Mesenchymal stem cell (in vitro differentiated cells and primary cell): ENCODE data around the gene SF3A1.
A peak's percentile ranks its signal among the peaks of the same experiment; 100 is the strongest.

ENCODE experiments used
- DNase-seq: peaks from one replicate; pipeline ENCODE4 v3.0.0-alpha.2; 2013
- H2AFZ ChIP-seq: one replicate; pipeline ENCODE4 v1.6.1; 2013; ENCODE audit warnings: low read depth, mild to moderate bottlenecking, control low read depth, inconsistent platforms, low read length, moderate library complexity
- H2AK5ac ChIP-seq: 2 replicates; pipeline ENCODE4 v1.6.1; 2013; ENCODE audit warnings: low read length, moderate library complexity, mild to moderate bottlenecking, inconsistent platforms; ENCODE audit not compliant: severe bottlenecking
- H2BK120ac ChIP-seq: one replicate; pipeline ENCODE4 v1.6.1; 2013; ENCODE audit warnings: low read depth, mild to moderate bottlenecking, inconsistent platforms, low read length, moderate library complexity
- H2BK12ac ChIP-seq, 2 experiments: one replicate each; pipeline ENCODE4 v1.6.1; 2013; ENCODE audit warnings: inconsistent platforms in 2 of 2, low read length in 2 of 2, mild to moderate bottlenecking in 2 of 2, moderate library complexity in 2 of 2, control low read depth in 1 of 2
- H2BK15ac ChIP-seq: one replicate; pipeline ENCODE4 v1.6.1; 2013; ENCODE audit warnings: mild to moderate bottlenecking, low read depth, inconsistent platforms; ENCODE audit not compliant: poor library complexity, severe bottlenecking
- H2BK5ac ChIP-seq: 2 replicates; pipeline ENCODE4 v1.6.1; 2013; ENCODE audit warnings: low read depth, mild to moderate bottlenecking, low read length, control low read depth, inconsistent platforms; ENCODE audit not compliant: poor library complexity, severe bottlenecking
- H3K14ac ChIP-seq, 2 experiments: one replicate each; pipeline ENCODE4 v1.6.1; 2013; ENCODE audit warnings: inconsistent platforms in 2 of 2, low read length in 2 of 2, control low read depth in 1 of 2, mild to moderate bottlenecking in 1 of 2, moderate library complexity in 1 of 2
- H3K18ac ChIP-seq, 2 experiments: one replicate each; pipeline ENCODE4 v1.6.1; 2013; ENCODE audit warnings: inconsistent platforms in 2 of 2, low read length in 2 of 2, control low read depth in 1 of 2, low read depth in 1 of 2, mild to moderate bottlenecking in 1 of 2
- H3K23ac ChIP-seq, 2 experiments: one replicate each; pipeline ENCODE4 v1.6.1; 2013; ENCODE audit warnings: inconsistent platforms in 2 of 2, low read length in 2 of 2, mild to moderate bottlenecking in 2 of 2, moderate library complexity in 2 of 2, control low read depth in 1 of 2
- H3K27ac ChIP-seq: 2 replicates; pipeline ENCODE4 v1.5.1; 2013; ENCODE audit warnings: mild to moderate bottlenecking, moderate library complexity, low read length, control low read depth, inconsistent platforms; ENCODE audit not compliant: poor library complexity, severe bottlenecking
- H3K27me3 ChIP-seq, 2 experiments: 2 replicates each; pipeline versions ENCODE4 v1.6.1 to v1.7.0; 2013; ENCODE audit warnings: low read length in 2 of 2, mild to moderate bottlenecking in 2 of 2, moderate library complexity in 2 of 2, control low read depth in 1 of 2, inconsistent platforms in 1 of 2; ENCODE audit not compliant: control insufficient read depth in 1 of 2, insufficient read depth in 1 of 2
- H3K36me3 ChIP-seq, 2 experiments: 2 replicates each; pipeline versions ENCODE4 v1.6.1 to v1.7.0; 2013; ENCODE audit warnings: low read length in 2 of 2, control low read depth in 1 of 2, inconsistent platforms in 1 of 2, low read depth in 1 of 2, mild to moderate bottlenecking in 1 of 2; ENCODE audit not compliant: insufficient read depth in 2 of 2, control insufficient read depth in 1 of 2
- H3K4ac ChIP-seq, 2 experiments: one replicate each; pipeline ENCODE4 v1.6.1; 2013; ENCODE audit warnings: inconsistent platforms in 2 of 2, low read length in 2 of 2, mild to moderate bottlenecking in 2 of 2, moderate library complexity in 2 of 2, control low read depth in 1 of 2, low read depth in 1 of 2
- H3K4me1 ChIP-seq: 2 replicates; pipeline ENCODE4 v1.6.1; 2013; ENCODE audit warnings: low read depth, low read length, control low read depth; ENCODE audit not compliant: control insufficient read depth, insufficient read depth
- H3K4me2 ChIP-seq: 2 replicates; pipeline ENCODE4 v1.6.1; 2013; ENCODE audit warnings: low read length, mild to moderate bottlenecking, inconsistent platforms; ENCODE audit not compliant: poor library complexity, severe bottlenecking
- H3K4me3 ChIP-seq, 2 experiments: 2 replicates each; pipeline versions ENCODE4 v1.5.1 to v1.7.0; 2013; ENCODE audit warnings: low read length in 2 of 2, mild to moderate bottlenecking in 2 of 2, control low read depth in 1 of 2, low read depth in 1 of 2; ENCODE audit not compliant: insufficient read depth in 1 of 2
- H3K79me1 ChIP-seq: replicated peaks from 2 replicates; pipeline ENCODE4 v1.6.1; 2013; ENCODE audit warnings: mild to moderate bottlenecking, control low read depth, low read length, inconsistent platforms; ENCODE audit not compliant: poor library complexity, severe bottlenecking
- H3K9ac ChIP-seq: 2 replicates; pipeline ENCODE4 v1.7.0; 2013; ENCODE audit warnings: mild to moderate bottlenecking, low read length, moderate library complexity
- H3K9me3 ChIP-seq: 2 replicates; pipeline ENCODE4 v1.7.0; 2013; ENCODE audit warnings: mild to moderate bottlenecking, low read length; ENCODE audit not compliant: control insufficient read depth
- H4K8ac ChIP-seq: one replicate; pipeline ENCODE4 v1.6.1; 2013; ENCODE audit warnings: inconsistent platforms, mild to moderate bottlenecking, low read length, moderate library complexity
- H4K91ac ChIP-seq: one replicate; pipeline ENCODE4 v1.6.1; 2013; ENCODE audit warnings: mild to moderate bottlenecking, low read length, inconsistent platforms
- WGBS: methylation state at CpG from one replicate; pipeline ENCODE4 v1.1.7; 2013; ENCODE audit warnings: mixed read lengths; 5-methylcytosine and 5-hydroxymethylcytosine counted together

Gene SF3A1

GRCh38 chr22:30306627-30307011 is 50.1 kb downstream of the SF3A1 start:
- H4K91ac ChIP-seq: no peak overlapping the region
- H3K18ac ChIP-seq: no peak overlapping the region
- H3K23ac ChIP-seq: no peak overlapping the region
- H3K27ac ChIP-seq: no peak overlapping the region
- peaks cover 13 to 26% of the 10 kb centered on the region in 2 experiments for H3K36me3 ChIP-seq
- H3K4me2 ChIP-seq: no peak overlapping the region
- no peak overlapping the region for H2BK12ac ChIP-seq
- no peak overlapping the region for H4K8ac ChIP-seq
- H3K4ac ChIP-seq: no peak overlapping the region
- no peak overlapping the region for H2BK5ac ChIP-seq
- H3K9ac ChIP-seq: no peak overlapping the region
- H3K14ac ChIP-seq: no peak overlapping the region
- H2BK15ac ChIP-seq: no peak overlapping the region
- no peak overlapping the region for H2BK120ac ChIP-seq
- H3K9me3 ChIP-seq: no peaks in the 10 kb centered on the region
- H2AK5ac ChIP-seq: no peak overlapping the region
- peaks cover 57% of the 10 kb centered on the region for H3K4me1 ChIP-seq
- no peak for DNase-seq
- no CpG with 5 or more reads among the region's 1 CpG for WGBS
- H2AFZ ChIP-seq: no peak overlapping the region
- H3K27me3 ChIP-seq: no peaks in the 10 kb centered on the region
- H3K79me1 ChIP-seq: peaks cover 27% of the 10 kb centered on the region
- H3K4me3 ChIP-seq: no peak overlapping the region

DNA sequence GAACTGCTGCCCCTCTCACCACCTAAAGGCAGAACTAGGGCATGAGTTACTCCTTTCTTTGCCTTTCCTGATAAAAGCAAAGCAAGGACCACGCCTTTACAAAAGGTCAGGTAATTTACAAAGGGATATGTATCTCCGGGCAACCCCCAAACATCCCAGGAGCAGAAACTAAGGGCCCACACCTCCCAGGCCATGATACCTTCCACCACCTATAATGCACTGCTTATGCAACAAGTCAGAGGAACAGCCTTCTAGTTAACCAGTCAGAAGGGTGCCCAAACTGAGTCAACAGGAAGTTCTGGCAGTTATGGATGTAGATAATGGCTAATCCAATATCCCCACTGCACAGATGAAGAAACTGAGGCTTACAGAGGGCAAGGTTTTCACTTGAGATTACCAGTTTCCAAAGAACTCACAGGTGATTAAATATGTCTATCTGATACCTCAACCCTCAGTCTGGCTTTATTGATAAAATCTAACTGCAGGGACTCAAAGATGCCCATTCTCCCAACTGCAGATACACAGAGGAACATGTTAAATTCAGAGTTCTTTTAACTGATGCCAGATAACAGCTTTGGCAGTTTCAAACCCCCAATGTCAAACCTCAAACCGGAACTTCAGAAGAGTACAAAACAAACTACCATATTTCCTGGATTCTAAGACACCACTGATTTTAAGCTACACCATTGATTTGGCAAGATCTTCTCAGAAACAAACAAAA is 50.6 kb downstream of the SF3A1 start:
- Histone ChIP-seq H3K27ac (no peak overlapping the region), H2BK120ac (no peak overlapping the region), H3K4me1 (peaks cover 54% of the 10 kb centered on the region), H3K18ac (peak overlapping the region; percentile 59 to 73), H2BK5ac (no peak overlapping the region), H3K23ac (no peak overlapping the region), H4K8ac (peak overlapping the region; percentile 66), H3K4me2 (no peak overlapping the region), H3K4me3 (peak overlapping the region in 1 of 2 experiments; percentile 17), H4K91ac (peak overlapping the region; percentile 73), H3K36me3 (peaks cover 17 to 31% of the 10 kb centered on the region in 2 experiments), H3K4ac (peak overlapping the region in 1 of 2 experiments; percentile 44), H2AFZ (no peak overlapping the region), H3K27me3 (no peaks in the 10 kb centered on the region), H2AK5ac (peak overlapping the region; percentile 26), H3K79me1 (peaks cover 31% of the 10 kb centered on the region), H3K9me3 (no peaks in the 10 kb centered on the region), H3K9ac (peak overlapping the region; percentile 58), H3K14ac (no peak overlapping the region), H2BK12ac (no peak overlapping the region), H2BK15ac (no peak overlapping the region)
- 90% methylated on average over 3 of the region's 3 CpGs for WGBS
- DNase-seq: no peak

DNA sequence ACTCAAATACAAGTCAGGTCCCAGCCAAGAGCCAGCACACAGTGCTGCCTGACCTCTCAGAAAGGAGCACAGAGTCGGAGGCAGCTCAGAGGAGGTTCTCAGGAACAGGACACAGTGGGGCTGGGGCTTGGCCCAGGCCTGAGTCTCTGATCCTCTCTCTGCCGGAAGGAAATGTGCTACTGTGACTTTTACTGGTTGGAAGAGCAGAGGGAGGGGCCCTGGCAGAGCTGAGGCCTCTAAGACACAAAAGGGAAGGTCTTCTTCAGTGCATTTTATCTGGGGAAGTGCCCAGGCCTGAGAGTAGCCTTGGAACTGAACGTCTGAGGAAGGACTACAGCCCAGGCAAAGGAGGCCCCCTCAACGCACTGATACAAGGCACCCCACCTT is 51.2 kb downstream of the SF3A1 start:
- Histone ChIP-seq H2BK12ac (no peak overlapping the region), H3K4ac (peak overlapping the region; percentile 40 to 44), H3K9ac (peak overlapping the region; percentile 58), H3K27me3 (no peaks in the 10 kb centered on the region), H4K91ac (peak overlapping the region; percentile 73), H4K8ac (peak overlapping the region; percentile 66), H2BK15ac (no peak overlapping the region), H3K27ac (no peak overlapping the region), H3K4me3 (peak overlapping the region in 1 of 2 experiments; percentile 17), H3K79me1 (peaks cover 36% of the 10 kb centered on the region), H2BK5ac (no peak overlapping the region), H3K14ac (no peak overlapping the region), H3K4me2 (no peak overlapping the region), H3K23ac (no peak overlapping the region), H2BK120ac (no peak overlapping the region), H3K9me3 (no peaks in the 10 kb centered on the region), H3K4me1 (peaks cover 51% of the 10 kb centered on the region), H2AK5ac (peak overlapping the region; percentile 26), H3K36me3 (peaks cover 22 to 37% of the 10 kb centered on the region in 2 experiments), H3K18ac (peak overlapping the region; percentile 59 to 73), H2AFZ (no peak overlapping the region)
- 47% methylated on average over 4 of the region's 4 CpGs for WGBS
- peak; percentile 30 for DNase-seq

GRCh38 chr22:30304495-30305244 is 52.0 kb downstream of the SF3A1 start:
- no peak overlapping the region for H2AK5ac ChIP-seq
- no peak overlapping the region for H2BK5ac ChIP-seq
- H2BK12ac ChIP-seq: peak overlapping the region in 1 of 2 experiments; percentile 9
- H2AFZ ChIP-seq: no peak overlapping the region
- H3K27me3 ChIP-seq: no peaks in the 10 kb centered on the region
- no peak overlapping the region for H3K4ac ChIP-seq
- no peak overlapping the region for H2BK15ac ChIP-seq
- peak overlapping the region in 1 of 2 experiments; percentile 17 for H3K4me3 ChIP-seq
- peak overlapping the region; percentile 58 for H3K9ac ChIP-seq
- H3K14ac ChIP-seq: no peak overlapping the region
- peak overlapping the region; percentile 20 for H4K8ac ChIP-seq
- H3K18ac ChIP-seq: no peak overlapping the region
- WGBS: 96% methylated on average over 7 of the region's 7 CpGs
- H3K23ac ChIP-seq: no peak overlapping the region
- H3K36me3 ChIP-seq: peaks cover 31 to 44% of the 10 kb centered on the region in 2 experiments
- H3K4me2 ChIP-seq: no peak overlapping the region
- no peak overlapping the region for H4K91ac ChIP-seq
- H3K79me1 ChIP-seq: peaks cover 40% of the 10 kb centered on the region
- H2BK120ac ChIP-seq: no peak overlapping the region
- H3K9me3 ChIP-seq: no peaks in the 10 kb centered on the region
- peaks cover 47% of the 10 kb centered on the region for H3K4me1 ChIP-seq
- H3K27ac ChIP-seq: no peak overlapping the region
- no peak for DNase-seq
